Non-pigmented ciliary epithelial cell (primary cell): ENCODE results near the gene CNPY1.

Experiments
- DNase-seq: peaks from one replicate; pipeline ENCODE4 v3.0.0-alpha.2; 2010; ENCODE audit warnings: low read depth

CNPY1 gene

DNA sequence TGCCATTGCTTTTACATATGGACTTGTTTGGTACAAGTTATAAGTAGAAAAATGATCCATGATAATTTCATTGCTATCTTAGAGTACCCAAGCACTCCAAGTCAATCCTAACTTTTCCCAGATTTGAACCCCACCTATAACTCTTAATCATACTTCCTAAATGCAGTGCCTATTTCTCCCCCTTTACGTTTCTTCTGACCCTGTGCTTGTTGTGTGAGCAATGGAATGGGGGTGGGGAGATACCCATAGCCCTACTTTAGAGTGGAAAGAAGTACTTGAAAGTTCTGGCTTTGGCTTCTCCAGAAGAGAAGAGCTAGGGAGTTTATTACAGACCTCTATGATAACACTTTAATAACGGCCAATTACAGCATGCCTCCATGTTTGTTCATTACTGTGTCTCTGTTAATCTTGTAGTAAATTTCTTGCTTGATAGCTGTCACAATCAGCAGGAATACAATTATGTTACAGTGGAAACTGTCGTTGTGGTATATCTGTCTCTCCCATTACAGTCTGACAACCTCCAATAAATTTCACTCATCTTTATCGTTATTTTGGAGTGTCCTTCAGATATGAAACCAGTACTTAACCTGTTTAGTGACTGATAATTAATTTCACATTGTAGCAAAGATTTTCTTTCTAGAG lies 34.0 kb downstream of the CNPY1 start:
- DNase-seq: no peak

DNA sequence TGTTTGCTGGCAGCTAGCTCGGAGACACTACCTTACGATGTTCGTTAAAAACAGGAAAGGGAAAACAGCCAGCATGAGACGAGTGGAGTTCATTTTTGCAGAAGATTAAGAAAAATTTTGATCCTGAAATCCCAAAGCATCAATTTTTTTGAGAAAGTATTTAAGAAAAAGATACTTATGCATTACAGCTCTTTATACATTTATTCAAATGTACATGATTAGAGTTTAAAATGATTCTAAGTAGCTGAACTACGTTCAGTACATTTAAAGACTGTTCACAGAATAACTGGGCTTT lies 34.7 kb downstream of the CNPY1 start:
- DNase-seq: no peak

DNA sequence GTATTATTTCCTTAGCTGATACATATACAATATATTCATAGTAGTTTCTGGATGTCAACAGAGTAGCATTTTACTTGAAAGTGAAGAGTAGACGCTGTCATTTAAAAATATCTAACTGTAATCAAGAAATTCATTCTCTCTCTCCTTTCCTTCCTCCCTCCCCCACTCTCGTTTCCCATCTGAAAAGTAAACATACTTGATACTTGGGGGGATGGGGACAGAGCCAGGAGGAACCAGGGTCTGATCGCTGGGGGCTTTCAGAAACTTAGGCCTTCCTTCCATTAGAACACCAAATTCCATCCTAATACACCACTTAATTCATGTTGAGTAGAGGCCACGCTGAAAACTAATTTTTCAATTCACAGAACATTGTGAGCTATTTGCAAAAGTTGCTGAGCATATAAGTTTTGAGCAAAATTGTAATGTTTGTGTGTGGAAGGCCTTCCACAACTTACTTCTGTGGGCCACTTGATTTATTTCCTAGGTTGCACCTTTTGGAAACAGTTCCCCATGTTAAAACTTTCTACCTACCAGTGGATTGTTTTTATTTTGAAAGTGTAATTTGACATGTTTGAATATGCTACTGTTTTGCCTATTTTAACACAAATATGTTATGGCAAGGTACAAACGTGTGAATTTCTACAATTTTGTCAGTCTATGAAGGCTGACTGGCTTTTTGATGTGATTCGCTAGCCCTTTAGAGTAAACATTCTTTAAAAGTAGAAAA lies 35.2 kb downstream of the CNPY1 start:
- DNase-seq: no peak

DNA sequence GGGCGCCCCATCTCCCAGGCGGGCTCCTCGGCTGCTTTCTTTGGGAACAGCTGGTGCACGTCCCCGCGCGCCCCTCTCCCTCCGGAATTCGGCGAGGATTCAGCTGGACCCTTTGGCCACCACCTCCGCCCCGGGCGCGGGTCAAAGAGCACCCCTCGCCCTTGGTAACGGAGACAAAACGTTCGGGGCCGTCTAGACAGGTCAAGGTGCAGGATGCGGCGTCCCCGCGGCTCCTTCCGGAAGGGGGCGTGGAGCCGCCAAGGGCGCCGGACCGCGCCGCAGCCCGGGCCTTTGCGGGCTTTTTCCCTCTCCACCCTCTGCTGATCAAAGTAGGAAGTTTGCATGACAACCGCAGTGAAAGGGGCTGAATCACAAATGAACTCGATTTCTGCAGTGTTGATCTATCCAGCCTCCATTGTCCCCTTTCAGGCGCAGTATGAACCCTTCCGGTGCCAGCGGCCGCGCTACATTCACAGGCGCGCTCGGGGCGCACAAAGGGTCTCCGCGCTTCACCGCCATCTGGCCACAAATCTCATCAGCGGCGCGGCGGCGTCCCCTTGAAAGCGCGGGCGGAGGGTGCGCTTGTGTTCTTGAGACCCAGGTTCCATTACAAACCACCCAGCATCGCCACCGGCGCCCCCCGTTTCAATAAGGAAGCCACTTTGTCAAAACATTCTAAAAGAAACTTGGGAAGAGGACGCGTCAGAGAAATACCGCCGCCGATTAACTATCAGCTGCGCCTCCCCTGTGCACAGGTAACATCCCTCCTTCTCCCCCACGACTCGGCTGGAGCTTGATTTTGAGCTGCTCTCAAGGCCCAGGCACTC lies 36.4 kb downstream of the CNPY1 start:
- no peak for DNase-seq

DNA sequence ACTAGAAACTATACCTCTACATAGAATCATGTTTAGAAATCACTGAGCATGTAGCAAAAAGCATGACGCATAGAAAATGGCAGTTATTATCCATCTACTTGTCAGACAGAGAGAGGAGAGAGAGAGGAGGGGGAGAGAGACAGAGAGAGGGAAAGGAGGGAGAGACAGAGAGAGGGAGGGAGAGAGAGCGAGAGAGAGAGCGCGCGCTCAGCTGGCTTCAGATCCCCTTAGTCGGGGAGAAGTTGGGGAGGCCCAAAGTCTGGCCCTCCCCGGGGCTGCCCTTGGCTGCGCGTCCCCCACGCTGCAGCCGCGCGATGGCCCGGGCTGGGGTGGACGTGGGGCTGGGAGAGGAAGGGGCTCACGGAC lies 37.0 kb downstream of the CNPY1 start:
- no peak for DNase-seq

DNA sequence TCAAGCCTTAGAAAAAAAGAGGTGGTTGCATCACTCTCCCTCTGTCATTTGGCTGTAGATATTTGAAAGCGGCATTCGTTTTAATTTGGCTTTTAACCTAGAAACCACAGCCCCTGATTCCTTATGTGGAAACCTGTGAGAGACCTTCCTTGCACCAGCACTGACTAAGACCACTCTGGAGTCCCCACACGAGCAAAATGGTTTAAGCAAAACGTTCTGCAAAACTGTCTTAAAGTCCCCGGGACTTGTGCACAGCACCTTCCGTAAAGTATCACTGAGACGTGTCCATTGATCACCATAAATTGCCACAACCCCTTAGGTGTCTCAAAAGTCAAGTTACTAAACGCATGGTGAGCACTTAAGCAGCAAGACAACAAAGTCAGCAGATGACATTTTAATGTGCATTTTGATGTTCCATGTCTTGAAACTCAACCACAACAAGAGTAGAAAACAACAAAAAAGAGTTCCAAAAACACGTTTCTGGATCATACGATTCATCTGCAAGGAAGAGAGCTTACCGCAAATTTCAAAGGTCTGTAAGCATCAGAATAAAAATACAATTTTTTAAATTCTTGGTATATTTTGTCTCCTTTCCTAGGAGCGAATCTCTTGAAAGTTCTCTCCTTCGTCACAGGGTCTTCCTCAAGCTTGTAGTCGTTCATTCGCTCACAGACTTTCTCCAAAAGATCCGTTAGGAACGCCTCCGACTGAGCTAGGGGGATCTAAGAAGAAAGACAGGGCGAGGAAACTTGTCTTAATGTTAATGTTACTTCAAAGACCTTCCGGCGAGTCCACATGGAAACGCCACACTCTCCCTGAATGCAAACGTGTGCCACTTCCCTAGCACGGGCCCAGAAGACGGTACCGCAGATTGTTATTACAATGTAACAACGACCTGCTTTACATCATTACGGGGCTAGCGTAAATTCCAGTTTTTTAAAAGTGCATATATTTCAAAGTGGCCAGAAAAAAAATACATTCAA lies 37.7 kb downstream of the CNPY1 start:
- DNase-seq: no peak

DNA sequence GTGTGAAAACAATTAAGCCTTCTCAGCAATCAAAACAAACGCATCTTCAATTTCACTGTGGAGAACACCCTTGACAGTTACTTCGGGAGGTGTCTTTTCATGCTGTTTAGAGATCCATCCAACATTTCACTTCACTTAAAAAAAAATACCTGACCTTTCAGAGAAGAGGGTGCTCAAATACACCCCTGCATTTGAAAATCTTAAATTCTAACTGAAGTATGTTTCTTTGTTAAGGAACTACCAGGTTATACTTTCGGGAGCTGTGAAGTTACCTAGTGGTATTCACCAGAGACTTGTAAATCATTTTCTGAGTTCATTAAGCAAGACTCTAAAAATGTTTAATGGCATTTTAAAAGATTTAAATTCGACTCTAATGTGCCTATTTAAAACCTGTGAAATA lies 38.8 kb downstream of the CNPY1 start:
- no peak for DNase-seq

DNA sequence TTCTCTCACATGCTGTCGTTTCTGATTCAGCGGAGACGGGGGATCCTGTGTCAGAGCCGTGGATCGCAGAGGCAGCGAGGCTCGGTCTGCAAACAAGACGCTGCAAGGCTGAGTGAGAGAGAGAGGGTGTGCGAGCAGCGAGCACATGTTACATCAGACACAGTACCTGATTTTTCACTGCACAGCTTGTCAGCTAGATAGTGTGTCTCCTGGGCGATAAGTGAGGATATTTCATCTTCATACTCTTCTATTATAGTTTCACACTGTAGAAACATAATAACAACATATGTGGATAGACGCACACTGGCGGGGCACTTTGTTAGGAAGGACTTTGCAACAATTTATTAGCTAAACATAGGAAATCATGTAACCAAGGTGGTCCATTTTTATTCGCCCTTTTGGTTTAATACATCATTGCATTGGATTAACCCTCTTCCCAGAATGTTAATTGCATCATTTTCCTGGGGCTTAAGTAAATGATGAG lies 39.5 kb downstream of the CNPY1 start:
- DNase-seq: no peak

DNA sequence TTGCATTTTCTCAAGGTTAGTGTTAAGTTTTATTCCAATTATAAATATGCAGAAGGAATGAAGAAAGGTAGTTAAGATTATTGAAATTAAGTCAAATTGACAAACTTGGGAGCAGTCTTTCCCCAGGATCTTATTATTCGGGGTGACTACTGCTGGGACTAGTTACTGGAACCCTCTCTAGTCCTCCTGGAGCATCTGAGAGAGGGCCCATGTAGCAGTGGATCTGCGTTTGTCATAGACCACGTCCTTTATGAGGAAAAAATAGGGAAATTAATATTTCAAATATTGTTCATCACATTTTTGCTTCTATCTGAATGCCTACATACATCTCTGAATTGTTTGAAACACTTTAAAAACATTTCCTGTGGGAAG lies 41.0 kb downstream of the CNPY1 start:
- no peak for DNase-seq

DNA sequence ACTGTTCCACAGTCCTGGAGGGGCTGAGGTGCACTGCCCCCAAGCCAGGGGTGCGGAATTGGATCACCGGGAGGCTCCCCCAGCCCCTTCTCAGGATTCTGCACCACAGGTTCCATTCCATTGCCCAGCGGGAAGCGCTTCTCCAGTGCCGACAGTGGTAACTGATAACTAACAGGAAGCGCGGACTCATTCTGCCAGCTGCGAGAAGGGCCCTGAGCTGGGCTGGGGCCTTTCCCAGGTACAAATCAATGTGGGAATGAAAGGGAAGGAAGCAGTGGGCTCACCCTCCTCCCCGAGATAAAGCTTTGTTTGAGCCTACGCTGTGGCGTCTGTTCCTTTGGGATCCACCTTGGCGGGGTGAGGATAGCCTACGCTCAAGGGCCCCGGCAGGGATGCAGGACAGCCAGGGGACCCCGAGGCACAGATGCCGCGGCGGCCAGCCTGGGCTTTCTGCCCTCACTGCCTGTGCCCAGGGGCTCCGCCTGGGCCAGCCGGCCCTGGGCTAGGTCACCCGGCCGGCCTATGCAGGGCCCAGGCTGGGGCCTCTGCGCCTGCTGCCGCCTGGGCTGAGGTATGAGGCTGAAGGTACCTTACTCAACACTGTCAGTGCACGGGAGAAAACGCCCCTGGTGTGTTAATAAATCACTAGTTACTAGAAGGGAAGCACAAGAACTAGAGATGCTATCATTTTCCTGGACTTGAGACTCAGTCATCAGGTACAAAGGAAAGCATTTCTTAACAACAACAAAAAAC lies 49.0 kb downstream of the CNPY1 start:
- DNase-seq: no peak

DNA sequence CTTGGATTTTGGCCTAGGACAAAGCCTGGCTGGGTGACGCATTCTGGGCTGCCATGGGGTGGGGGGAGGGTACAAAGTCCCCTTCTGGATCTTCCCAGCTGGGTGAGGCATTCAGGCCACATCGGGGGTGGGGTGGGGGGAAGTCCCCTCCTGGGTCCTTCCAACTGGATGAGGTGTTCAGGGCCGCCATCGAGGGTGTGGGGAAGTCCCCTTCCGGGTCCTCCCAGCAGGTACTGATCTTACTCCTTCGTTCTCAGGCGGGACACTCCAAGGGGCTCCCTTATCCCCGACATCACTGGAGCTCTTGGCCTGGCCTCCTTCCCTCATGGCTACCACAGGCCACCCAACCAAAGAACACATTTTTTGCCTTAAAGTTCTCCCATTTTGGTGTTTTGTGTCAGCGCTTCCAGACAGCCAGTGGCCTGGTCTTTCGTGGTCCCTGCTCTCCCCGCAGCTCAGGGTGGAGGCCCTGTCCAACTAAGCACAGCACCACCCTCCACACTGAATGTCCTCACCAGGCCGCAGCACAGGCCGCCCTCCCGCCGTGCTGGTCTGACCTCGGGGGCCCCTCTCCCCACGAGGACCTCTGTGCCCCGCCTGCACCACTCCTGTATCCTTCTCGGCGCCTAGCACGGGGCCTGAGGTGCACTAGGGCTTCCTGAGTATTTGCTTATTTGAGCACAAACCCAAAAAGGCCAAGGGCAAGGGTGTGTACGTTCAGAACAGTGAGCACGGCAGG lies 49.9 kb downstream of the CNPY1 start:
- DNase-seq: no peak

DNA sequence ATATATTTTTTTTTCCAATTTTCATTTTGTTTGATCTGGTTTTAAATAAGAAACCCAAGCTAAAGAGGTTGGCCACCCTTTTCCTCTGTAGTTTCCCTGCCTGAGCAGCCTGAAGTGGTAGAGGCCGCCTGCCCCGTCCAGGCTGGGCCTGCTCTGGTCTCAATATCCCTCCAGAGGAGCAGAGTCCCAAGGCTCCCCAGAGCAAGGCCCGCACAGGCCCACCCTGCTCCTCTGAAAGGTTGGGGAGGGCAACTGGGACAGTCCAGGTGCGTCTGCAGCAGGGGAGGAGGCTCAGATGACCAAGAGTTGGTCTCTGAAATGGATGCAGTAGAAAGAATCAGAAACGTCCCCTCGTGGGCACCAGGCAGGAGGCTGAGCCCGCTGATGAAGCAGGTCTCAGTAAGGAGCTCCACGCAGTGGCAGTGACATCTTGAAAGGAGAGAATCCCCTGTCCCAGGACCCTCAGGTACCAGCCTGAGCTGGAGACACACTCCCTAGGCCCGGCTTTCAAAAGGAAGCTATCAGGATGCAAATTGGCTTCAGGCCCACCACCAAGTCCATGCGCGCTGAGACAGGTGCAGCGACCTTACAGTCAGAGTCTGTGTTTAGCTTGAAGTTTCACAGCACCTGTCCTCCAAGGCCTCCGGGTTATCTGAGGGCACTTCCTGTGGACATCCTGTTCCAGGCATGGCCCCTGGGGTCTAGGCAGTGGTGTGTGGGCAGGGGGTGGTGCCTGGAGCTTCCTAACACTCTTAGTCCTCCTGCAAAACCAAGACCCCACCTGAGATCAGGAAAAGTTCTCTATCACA lies 50.7 kb downstream of the CNPY1 start:
- no peak for DNase-seq

DNA sequence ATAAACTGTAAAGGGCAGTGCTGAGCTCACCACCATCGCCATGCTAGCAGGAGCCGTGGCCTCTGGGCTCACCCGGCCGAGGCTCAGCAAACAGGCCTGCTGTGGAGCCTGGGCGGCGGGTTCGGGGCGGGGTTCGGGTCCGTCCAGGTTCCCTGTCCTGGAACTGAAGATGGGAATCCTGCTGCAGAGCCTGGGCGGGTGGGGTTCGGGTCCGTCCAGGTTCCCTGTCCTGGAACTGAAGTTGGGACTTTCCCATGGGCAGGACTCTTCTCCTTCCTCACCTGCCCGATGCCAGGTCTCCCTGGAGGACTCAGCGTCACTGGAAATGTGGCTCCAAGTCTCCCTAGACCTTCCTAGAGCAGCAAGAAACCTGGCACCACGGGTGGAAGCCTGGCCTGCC lies 51.8 kb downstream of the CNPY1 start:
- DNase-seq: no peak

DNA sequence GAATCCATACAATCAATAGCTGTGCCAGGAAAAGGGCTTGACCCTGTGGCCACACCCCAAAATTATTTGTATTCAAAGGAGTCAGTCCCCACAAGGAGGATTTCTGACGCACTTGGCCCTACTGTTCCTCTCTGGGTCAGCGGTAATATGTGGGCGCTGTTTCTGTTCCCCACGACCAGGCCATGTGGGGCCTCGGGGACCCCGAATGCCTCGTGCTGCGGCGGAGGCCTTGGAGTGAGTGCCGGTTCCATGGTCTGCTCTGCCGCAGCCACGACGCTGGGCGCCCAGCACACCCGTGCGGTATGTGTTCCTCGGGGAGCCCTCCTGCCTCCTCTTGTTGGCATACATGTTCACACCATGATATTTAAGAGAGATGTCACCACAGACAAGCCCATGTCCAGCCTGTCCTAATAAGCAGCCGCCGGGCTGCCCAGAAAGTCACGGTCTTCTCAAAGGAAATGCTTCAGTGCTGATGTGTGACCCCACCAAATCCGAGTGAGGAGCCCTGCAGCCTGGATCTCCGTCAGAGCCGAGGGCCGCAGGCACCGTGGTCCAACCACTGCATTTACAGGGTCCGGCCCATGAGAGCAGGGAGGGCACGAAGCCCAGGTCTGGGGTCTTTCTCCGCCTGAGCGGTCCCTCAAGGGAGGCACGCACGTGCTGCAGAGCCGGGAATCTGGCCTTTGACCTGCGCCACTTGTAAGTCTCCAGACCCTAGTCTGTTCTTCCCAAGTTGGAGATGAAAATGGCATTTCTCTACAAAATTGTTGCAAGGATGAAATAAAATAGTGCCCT lies 52.4 kb downstream of the CNPY1 start:
- DNase-seq: no peak

DNA sequence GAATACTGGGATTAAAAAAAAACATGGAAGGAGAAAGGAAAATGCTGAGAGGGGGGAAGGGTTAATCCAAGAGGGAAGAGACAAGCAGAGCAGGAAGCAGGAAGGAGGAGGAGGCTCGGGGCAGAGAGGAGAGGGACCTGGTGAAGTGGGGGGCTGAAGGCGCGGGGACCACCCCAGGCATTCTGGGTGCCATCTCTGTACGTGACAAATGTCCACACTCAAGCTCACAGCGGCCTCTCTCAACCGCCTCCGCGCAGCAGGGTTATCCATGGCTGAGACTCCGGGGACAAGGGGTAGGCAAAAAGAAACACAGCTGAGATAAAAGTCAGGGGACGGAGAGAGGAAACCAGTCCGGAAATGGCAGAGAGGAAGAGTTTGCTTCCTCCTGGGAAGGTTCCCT lies 54.5 kb downstream of the CNPY1 start:
- no peak for DNase-seq

DNA sequence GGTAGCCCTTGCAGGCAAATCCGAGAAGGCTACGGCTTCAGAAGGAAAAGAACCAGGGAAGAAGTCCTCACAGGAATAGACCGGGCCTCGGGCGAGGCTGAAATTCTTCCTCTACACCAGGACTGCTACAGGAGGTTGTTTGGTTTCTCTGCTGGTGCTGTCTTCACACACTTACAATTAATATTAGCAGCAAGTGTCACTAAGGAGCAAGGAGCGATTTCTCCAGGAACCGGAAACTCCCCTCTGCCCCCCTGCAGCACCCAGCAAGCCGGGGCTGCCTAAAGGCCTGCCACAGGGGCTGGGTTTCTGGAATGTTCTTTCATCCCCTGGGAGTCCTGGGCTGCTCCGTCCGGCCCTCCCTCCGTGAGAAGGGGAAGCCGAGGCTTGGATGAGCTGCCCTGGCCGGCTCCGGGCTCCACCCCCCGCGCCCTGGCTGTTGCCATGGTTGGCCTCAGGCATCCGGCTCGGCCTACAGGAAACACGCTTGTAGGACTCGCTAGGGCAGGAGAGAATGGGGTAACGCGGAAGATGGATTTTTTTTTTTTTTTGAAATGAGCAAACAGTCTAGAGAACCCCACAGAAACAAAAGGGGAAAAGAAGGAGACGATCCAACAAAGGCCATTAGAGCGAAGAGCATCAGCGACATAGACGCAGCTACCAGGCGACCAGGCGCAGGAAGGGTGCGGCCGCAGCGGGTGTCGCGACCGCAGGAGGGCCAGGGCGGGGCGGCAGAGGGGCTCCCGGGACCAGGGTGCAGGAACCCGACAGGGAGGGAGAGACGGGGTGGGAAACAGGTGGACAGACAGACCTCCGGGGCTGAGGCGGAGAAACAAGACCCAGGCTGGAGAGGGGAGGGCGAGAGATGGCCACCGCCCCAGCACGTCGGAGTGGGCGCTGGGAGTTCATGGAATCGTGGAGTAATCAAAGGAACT lies 55.4 kb downstream of the CNPY1 start:
- DNase-seq: no peak

DNA sequence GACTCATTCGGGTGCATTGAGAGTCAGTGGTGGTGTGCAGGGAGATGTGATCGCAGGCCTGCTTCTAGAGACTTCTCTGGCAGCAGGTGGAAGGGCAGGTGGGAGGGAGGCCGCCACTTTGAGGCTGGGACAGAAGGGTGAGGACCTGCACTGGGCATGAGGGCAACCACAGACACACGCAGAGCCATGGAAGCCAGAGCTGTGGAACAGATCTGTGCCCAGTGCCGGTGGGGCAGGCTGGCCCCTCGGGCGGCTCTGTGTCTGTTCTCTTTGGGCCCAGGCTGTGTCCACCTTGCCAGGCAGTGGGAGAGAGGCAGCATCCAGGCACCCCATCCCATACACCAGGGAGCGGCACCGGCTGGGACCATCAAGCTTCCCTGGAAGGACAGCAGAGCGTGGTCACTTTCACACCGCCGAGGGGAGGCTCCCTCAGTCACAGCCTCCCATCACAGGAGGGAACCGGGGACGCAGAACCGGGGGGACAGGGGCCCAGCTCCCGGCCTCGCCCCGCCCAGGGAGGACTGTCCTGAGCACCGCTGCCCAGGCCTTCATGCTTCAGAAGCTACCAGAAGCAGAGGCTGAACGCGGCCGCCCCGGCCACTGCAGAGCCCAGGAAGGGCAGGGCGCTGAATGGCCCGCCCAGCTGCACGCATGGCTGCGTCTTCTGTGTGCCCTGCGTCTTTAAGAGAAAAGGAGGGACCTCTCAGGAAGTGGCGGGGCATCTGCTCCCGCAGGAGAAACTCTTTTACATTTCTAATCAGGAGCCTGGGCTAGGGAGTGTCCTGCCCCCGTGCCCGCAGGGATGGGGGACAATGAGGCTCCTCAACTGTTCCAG lies 56.3 kb downstream of the CNPY1 start:
- DNase-seq: no peak
